SK-N-SH (cell line): Measurements from ENCODE around the gene LARGE1.

ENCODE experiments used
- CTCF ChIP-seq: fragments of 200-600 bp; sonication (generic); IDR thresholded peaks from 2 replicates; pipeline ENCODE4 v1.6.1; 2017; ENCODE audit warnings: antibody characterized with exemption, mild to moderate bottlenecking, moderate library complexity
- EP300 ChIP-seq, 2 experiments: IDR thresholded peaks; 2 replicates each; pipeline versions ENCODE4 v1.4.0 to v1.6.1; 2012; ENCODE audit warnings: borderline replicate concordance in 1 of 2, low read depth in 1 of 2, low read length in 1 of 2
- MEF2A ChIP-seq: IDR thresholded peaks from 2 replicates; pipeline ENCODE4 v1.4.0; 2012; ENCODE audit warnings: low read depth, borderline replicate concordance
- MXI1 ChIP-seq: IDR thresholded peaks from 2 replicates; pipeline ENCODE4 v1.6.1; 2012; ENCODE audit warnings: mild to moderate bottlenecking, low read depth, low read length, improper control_type of control experiment
- POLR2AphosphoS5 ChIP-seq: IDR thresholded peaks from 2 replicates; pipeline ENCODE4 v1.6.1; 2012; ENCODE audit warnings: low read depth, low read length
- RAD21 ChIP-seq: IDR thresholded peaks from 2 replicates; pipeline ENCODE4 v1.6.1; 2012; ENCODE audit warnings: mild to moderate bottlenecking, low read length
- RFX5 ChIP-seq: IDR thresholded peaks from 2 replicates; pipeline ENCODE4 v1.6.1; 2012; ENCODE audit warnings: mild to moderate bottlenecking, improper control_type of control experiment, low read length
- SIN3A ChIP-seq: IDR thresholded peaks from 2 replicates; pipeline ENCODE4 v1.6.1; 2012; ENCODE audit warnings: low read depth, mild to moderate bottlenecking, low read length, moderate library complexity, borderline replicate concordance
- ZBTB33 ChIP-seq: IDR thresholded peaks from 2 replicates; pipeline ENCODE4 v1.4.0; 2012; ENCODE audit warnings: low read depth, borderline replicate concordance

DNA sequence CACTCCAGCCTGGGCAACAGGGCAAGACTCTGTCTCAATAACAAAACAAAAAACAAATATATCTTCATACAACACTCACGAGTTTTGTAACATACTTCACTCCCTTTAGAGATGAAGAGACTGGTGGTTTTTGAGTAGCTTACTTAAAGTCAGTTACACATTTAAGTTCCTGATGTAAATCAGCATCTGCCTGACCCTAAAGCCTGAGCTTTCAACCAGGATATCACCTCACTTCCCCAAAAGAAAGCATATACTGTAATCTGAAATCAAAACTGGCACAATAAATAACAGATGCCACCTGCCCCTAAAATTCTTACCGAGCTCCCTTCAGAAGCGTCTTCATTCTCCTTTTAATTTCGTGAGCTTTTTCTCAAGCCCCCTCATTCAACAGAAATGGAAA is 31.5 kb downstream of the LARGE1 start:
- no peak for TF ChIP-seq POLR2AphosphoS5
- no peak for TF ChIP-seq RAD21
- TF ChIP-seq CTCF, result no peak
- no peak for TF ChIP-seq ZBTB33
- TF ChIP-seq SIN3A, result no peak
- TF ChIP-seq EP300 (IDR thresholded peaks at IDR 0.05; ENCODE audit: borderline replicate concordance in 1 of 2, low read depth in 1 of 2, low read length in 1 of 2), result no peak
- TF ChIP-seq MXI1, result no peak
- TF ChIP-seq RFX5, result no peak
- no peak for TF ChIP-seq MEF2A
